CD4-positive, alpha-beta T cell (primary cell): Measurements from ENCODE around the gene KCNIP4. TPM values are rescaled to one million over a fixed set of nuclear protein-coding genes. Genes with fewer than 3 reads are reported as not detected.

Experiments used
- ATAC-seq: fragments of 200-7000 bp; cut with Tn5 transposase; one replicate; pipeline ENCODE4 v1.10.0; 2022; ENCODE audit warnings: mild to moderate bottlenecking; ENCODE audit not compliant: poor library complexity
- CTCF ChIA-PET: fragments of 350-600 bp; sonication (Branson Sonifier 250); formaldehyde crosslinking; loops from one replicate; lab custom pipeline; 2021; ENCODE audit warnings: antibody characterized with exemption, inconsistent platforms; lab: Charles Lee
- POLR2A ChIA-PET: fragments of 350-600 bp; sonication (Branson Sonifier 250); formaldehyde crosslinking; loops from one replicate; lab custom pipeline; 2021; ENCODE audit warnings: antibody characterized with exemption, inconsistent platforms; lab: Charles Lee
- DNase-seq, 14 experiments: peaks; one replicate each; pipeline ENCODE4 v3.0.0-alpha.2; 2013 to 2020; ENCODE audit warnings: mixed read lengths in 2 of 14
- H3K27ac ChIP-seq, 2 donors: one replicate each; pipeline versions ENCODE4 v1.5.1 to v1.7.0; 2013; ENCODE audit warnings: low read length in 2 of 2, low read depth in 1 of 2, mild to moderate bottlenecking in 1 of 2
- H3K27me3 ChIP-seq, 2 experiments: 1 replicate in 1 of 2; 2 replicates in 1 of 2; pipeline versions ENCODE4 v1.6.1 to v1.7.0; 2013; ENCODE audit warnings: low read length in 2 of 2, control low read depth in 1 of 2, mild to moderate bottlenecking in 1 of 2, moderate library complexity in 1 of 2; ENCODE audit not compliant: insufficient read depth in 2 of 2, control insufficient read depth in 1 of 2
- H3K36me3 ChIP-seq: one replicate; pipeline ENCODE4 v1.6.1; 2013; ENCODE audit warnings: low read length, control low read depth; ENCODE audit not compliant: insufficient read depth
- H3K4me1 ChIP-seq: one replicate; pipeline ENCODE4 v1.6.1; 2013; ENCODE audit warnings: low read length, control low read depth; ENCODE audit not compliant: insufficient read depth
- H3K4me3 ChIP-seq: one replicate; pipeline ENCODE4 v1.5.1; 2013; ENCODE audit warnings: mild to moderate bottlenecking, low read length, moderate library complexity
- H3K9me3 ChIP-seq, 2 experiments: 1 replicate in 1 of 2; 2 replicates in 1 of 2; pipeline versions ENCODE4 v1.6.1 to v1.7.0; 2013; ENCODE audit warnings: low read length in 2 of 2, mild to moderate bottlenecking in 2 of 2, control low read depth in 1 of 2, moderate library complexity in 1 of 2; ENCODE audit not compliant: control insufficient read depth in 1 of 2, insufficient read depth in 1 of 2
- H3K27ac Mint-ChIP-seq: one replicate; pipeline ENCODE4 v1.8.0; 2020; ENCODE audit warnings: mixed read lengths
- H3K27me3 Mint-ChIP-seq: one replicate; pipeline ENCODE4 v1.8.0; 2021; ENCODE audit warnings: mixed read lengths
- H3K36me3 Mint-ChIP-seq: one replicate; pipeline ENCODE4 v1.8.0; 2021; ENCODE audit warnings: low read depth, mixed read lengths
- H3K4me1 Mint-ChIP-seq: one replicate; pipeline ENCODE4 v1.8.0; 2021; ENCODE audit warnings: low read depth, mixed read lengths
- H3K4me3 Mint-ChIP-seq: one replicate; pipeline ENCODE4 v1.8.0; 2020; ENCODE audit warnings: mild to moderate bottlenecking, mixed read lengths
- H3K9me3 Mint-ChIP-seq: one replicate; pipeline ENCODE4 v1.8.0; 2020; ENCODE audit warnings: mixed read lengths
- intact Hi-C, 2 experiments: fragments of 100-400 bp; cut with DNase I in 1 of 2; cut with micrococcal nuclease in 1 of 2; formaldehyde crosslinking; loops; one replicate each; pipeline versions ENCODE4 v1.15.1 to v1.9.0; 2023 to 2025; cut with DNase I, micrococcal nuclease
- total RNA-seq, 174 experiments: library from RNA in 2 of 174; stranded (reverse) in 2 of 174; gene quantifications; one replicate each; pipeline ENCODE4 v1.2.3 and lab custom pipeline; 2021 to 2026
- TF ChIP-seq, protein P1 (sequence below): fragments of 200-600 bp; IDR thresholded peaks from one replicate; pipeline ENCODE4 v1.8.0; 2022; ENCODE audit warnings: antibody characterized with exemption, mild to moderate bottlenecking

The KCNIP4 gene
- total RNA-seq, 2 experiments from 2014 or later = not detected

DNA sequence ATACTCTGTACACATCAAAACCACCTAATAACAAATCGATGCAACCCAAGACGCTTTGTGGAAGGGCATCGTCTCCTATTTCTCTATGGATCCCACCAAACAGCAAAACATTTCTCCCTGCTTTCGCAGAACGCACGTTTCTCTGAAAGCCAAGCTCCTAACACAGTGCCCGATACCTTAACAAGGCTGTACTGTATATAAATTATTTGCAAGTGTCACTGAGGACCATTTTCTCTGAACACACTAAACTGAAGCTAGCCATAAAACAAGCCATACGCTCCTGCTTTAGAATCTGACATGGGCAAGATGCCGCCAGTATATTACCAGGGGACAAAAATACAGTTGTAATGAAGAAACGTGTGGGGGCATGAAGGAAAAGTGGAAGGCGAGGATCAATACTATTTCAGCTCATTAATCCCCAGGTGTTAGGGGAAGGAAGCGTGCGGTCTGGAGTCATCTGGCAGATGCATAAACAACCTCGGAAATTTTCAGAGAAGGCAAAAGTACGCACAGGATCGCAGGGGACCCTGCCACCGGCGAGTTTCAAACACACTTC is 703 bp downstream of the KCNIP4 start:
- DNase-seq = no peak
- Histone ChIP-seq H3K27ac (no peak overlapping the region), H3K4me3 (no peak overlapping the region), H3K9me3 (peaks cover 0 to 16% of the 10 kb centered on the region in 2 experiments), H3K36me3 (no peaks in the 10 kb centered on the region), H3K4me1 (no peaks in the 10 kb centered on the region), H3K27me3 (peaks cover 12 to 13% of the 10 kb centered on the region in 2 experiments)
- Mint-ChIP-seq H3K4me3 (no peak overlapping the region), H3K9me3 (peaks cover 2% of the 10 kb centered on the region), H3K27me3 (peaks cover 44% of the 10 kb centered on the region), H3K36me3 (no peaks in the 10 kb centered on the region), H3K4me1 (no peaks in the 10 kb centered on the region), H3K27ac (no peak overlapping the region)
- TF ChIP-seq, protein P1, sequence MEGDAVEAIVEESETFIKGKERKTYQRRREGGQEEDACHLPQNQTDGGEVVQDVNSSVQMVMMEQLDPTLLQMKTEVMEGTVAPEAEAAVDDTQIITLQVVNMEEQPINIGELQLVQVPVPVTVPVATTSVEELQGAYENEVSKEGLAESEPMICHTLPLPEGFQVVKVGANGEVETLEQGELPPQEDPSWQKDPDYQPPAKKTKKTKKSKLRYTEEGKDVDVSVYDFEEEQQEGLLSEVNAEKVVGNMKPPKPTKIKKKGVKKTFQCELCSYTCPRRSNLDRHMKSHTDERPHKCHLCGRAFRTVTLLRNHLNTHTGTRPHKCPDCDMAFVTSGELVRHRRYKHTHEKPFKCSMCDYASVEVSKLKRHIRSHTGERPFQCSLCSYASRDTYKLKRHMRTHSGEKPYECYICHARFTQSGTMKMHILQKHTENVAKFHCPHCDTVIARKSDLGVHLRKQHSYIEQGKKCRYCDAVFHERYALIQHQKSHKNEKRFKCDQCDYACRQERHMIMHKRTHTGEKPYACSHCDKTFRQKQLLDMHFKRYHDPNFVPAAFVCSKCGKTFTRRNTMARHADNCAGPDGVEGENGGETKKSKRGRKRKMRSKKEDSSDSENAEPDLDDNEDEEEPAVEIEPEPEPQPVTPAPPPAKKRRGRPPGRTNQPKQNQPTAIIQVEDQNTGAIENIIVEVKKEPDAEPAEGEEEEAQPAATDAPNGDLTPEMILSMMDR = no peak
- ChIA-PET CTCF (no interaction called here), POLR2A (no interaction called here)
- no peak for ATAC-seq
- intact Hi-C loops = no loop called here

DNA sequence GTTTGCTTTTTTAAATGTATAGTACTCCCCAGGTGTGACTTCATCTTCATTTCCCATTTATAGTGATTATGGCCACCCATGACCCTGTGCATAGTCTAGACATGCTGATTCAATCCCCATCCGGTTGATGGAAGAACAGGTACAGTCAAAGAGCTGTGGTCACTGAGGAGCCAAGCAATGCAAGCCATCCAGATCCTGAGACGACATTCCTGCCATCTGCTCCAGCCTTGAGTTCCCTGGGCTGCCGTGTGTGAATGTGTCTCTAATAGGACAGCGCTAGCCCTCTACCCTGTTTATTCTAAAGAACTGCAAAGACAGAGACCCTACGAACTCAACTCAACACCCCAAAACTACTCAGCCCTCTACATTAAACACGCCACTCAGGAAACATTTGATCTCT is 1.7 kb downstream of the KCNIP4 start:
- intact Hi-C loops = no loop called here
- Mint-ChIP-seq H3K27ac (no peak overlapping the region), H3K9me3 (peaks cover 2% of the 10 kb centered on the region), H3K4me3 (no peak overlapping the region), H3K36me3 (no peaks in the 10 kb centered on the region), H3K4me1 (no peaks in the 10 kb centered on the region), H3K27me3 (peaks cover 39% of the 10 kb centered on the region)
- DNase-seq (no peak), ATAC-seq (no peak)
- Histone ChIP-seq H3K9me3 (peaks cover 0 to 19% of the 10 kb centered on the region in 2 experiments), H3K27me3 (peaks cover 12 to 13% of the 10 kb centered on the region in 2 experiments), H3K27ac (no peak overlapping the region), H3K4me1 (no peaks in the 10 kb centered on the region), H3K36me3 (no peaks in the 10 kb centered on the region), H3K4me3 (no peak overlapping the region)
- TF ChIP-seq, protein P1 = no peak
- POLR2A ChIA-PET = no interaction called here
- CTCF ChIA-PET = no interaction called here

- Histone ChIP-seq H3K4me1 (no peaks in the 10 kb centered on the region), H3K9me3 (no peaks in the 10 kb centered on the region), H3K4me3 (no peak overlapping the region), H3K36me3 (no peaks in the 10 kb centered on the region), H3K27me3 (no peaks in the 10 kb centered on the region), H3K27ac (no peak overlapping the region)
- Mint-ChIP-seq H3K4me3 (no peak overlapping the region), H3K27me3 (no peaks in the 10 kb centered on the region), H3K9me3 (peaks cover 2% of the 10 kb centered on the region), H3K36me3 (no peaks in the 10 kb centered on the region), H3K4me1 (no peaks in the 10 kb centered on the region), H3K27ac (no peak overlapping the region)
- ATAC-seq = no peak
- no peak for DNase-seq
- CTCF ChIA-PET = interaction anchor here (1.0 kb wide), 1 partner anchor 39 kb away, joined by 3 read pairs; no protein-coding TSS in a partner anchor
- intact Hi-C loops = no loop called here
- POLR2A ChIA-PET = interaction anchor here (0.6 kb wide), 1 partner anchor 9 kb away, joined by 3 read pairs; no protein-coding TSS in a partner anchor
- TF ChIP-seq, protein P1 = no peak
These were observed 26.9 kb downstream of the KCNIP4 start for GRCh38 chr4:21921526-21922180.
